WTC11 (cell line): ENCODE results near the gene LDLRAD2. TPM values are rescaled to one million over a fixed set of nuclear protein-coding genes. Genes with fewer than 3 reads are reported as not detected.

Source experiments
- ATAC-seq: fragments of 200-7000 bp; cut with Tn5 transposase; 2 replicates; pipeline ENCODE4 v1.10.0; 2021; ENCODE audit warnings: mild to moderate bottlenecking, moderate library complexity
- CTCF ChIA-PET: fragments of 300-600 bp; sonication (Branson Sonifier 250); formaldehyde crosslinking; loops from one replicate; lab custom pipeline; 2021; ENCODE audit warnings: antibody characterized with exemption; lab: Charles Lee
- POLR2A ChIA-PET: fragments of 350-600 bp; sonication (Branson Sonifier 250); formaldehyde crosslinking; loops from one replicate; lab custom pipeline; 2021; ENCODE audit warnings: antibody characterized with exemption; lab: Charles Lee
- DNase-seq: peaks from one replicate; pipeline ENCODE4 v3.0.0; 2021; ENCODE audit warnings: low spot score
- H3K27ac Mint-ChIP-seq: 2 replicates; pipeline ENCODE4 v1.8.0; 2021; ENCODE audit warnings: mixed read lengths
- H3K27me3 Mint-ChIP-seq: 2 replicates; pipeline ENCODE4 v1.8.0; 2021; ENCODE audit warnings: low read depth, mild to moderate bottlenecking, moderate library complexity, mixed read lengths
- H3K36me3 Mint-ChIP-seq: 2 replicates; pipeline ENCODE4 v1.8.0; 2021; ENCODE audit warnings: mixed read lengths
- H3K4me1 Mint-ChIP-seq: 2 replicates; pipeline ENCODE4 v1.8.0; 2022; ENCODE audit warnings: mixed read lengths
- H3K4me3 Mint-ChIP-seq: 2 replicates; pipeline ENCODE4 v1.8.0; 2021; ENCODE audit warnings: mild to moderate bottlenecking, moderate library complexity, mixed read lengths
- H3K9me3 Mint-ChIP-seq: 2 replicates; pipeline ENCODE4 v1.8.0; 2021; ENCODE audit warnings: mixed read lengths
- AFF4 ChIP-seq: sonication (generic); formaldehyde crosslinking; IDR thresholded peaks from 2 replicates; pipeline ENCODE4 v1.8.1; 2023; ENCODE audit warnings: mild to moderate bottlenecking, missing genetic modification reagents, borderline replicate concordance
- CREM ChIP-seq: sonication (generic); formaldehyde crosslinking; IDR thresholded peaks from 2 replicates; pipeline ENCODE4 v1.8.1; 2022; ENCODE audit warnings: mild to moderate bottlenecking, missing genetic modification reagents, moderate library complexity
- FOXP1 ChIP-seq: sonication (generic); formaldehyde crosslinking; IDR thresholded peaks from 2 replicates; pipeline ENCODE4 v1.8.0; 2022; ENCODE audit warnings: missing genetic modification reagents, mild to moderate bottlenecking, moderate library complexity, borderline replicate concordance
- GRHL2 ChIP-seq: fragments of 250-450 bp; sonication (Bioruptor Pico); IDR thresholded peaks from 2 replicates; pipeline ENCODE4 v1.8.0; 2022; ENCODE audit warnings: mild to moderate bottlenecking, moderate library complexity; ENCODE audit not compliant: insufficient replicate concordance, severe bottlenecking
- HMGA2 ChIP-seq: fragments of 250-450 bp; sonication (Bioruptor Pico); IDR thresholded peaks from 2 replicates; pipeline ENCODE4 v1.4.0; 2021; ENCODE audit warnings: mild to moderate bottlenecking, moderate library complexity
- MAX ChIP-seq: sonication (generic); formaldehyde crosslinking; IDR thresholded peaks from 2 replicates; pipeline ENCODE4 v1.8.0; 2022; ENCODE audit warnings: mild to moderate bottlenecking, missing genetic modification reagents
- NFATC4 ChIP-seq: fragments of 250-450 bp; sonication (Bioruptor Pico); IDR thresholded peaks from 2 replicates; pipeline ENCODE4 v1.9.0; 2021; ENCODE audit warnings: mild to moderate bottlenecking
- NFE2L1 ChIP-seq: sonication (generic); formaldehyde crosslinking; IDR thresholded peaks from 2 replicates; pipeline ENCODE4 v1.8.1; 2023; ENCODE audit warnings: missing genetic modification reagents
- NFYB ChIP-seq: sonication (generic); formaldehyde crosslinking; conservative IDR thresholded peaks from 2 replicates; pipeline ENCODE4 v1.8.0; 2022; ENCODE audit warnings: low read depth, missing genetic modification reagents
- PRDM15 ChIP-seq: sonication (generic); formaldehyde crosslinking; IDR thresholded peaks from 2 replicates; pipeline ENCODE4 v1.8.0; 2022; ENCODE audit warnings: missing genetic modification reagents
- PRRX2 ChIP-seq: fragments of 250-450 bp; sonication (Bioruptor Pico); IDR thresholded peaks from 2 replicates; pipeline ENCODE4 v1.8.0; 2021; ENCODE audit warnings: mild to moderate bottlenecking
- RORB ChIP-seq: fragments of 250-450 bp; sonication (Bioruptor Pico); IDR thresholded peaks from 2 replicates; pipeline ENCODE4 v1.9.0; 2021; ENCODE audit warnings: mild to moderate bottlenecking
- TEAD4 ChIP-seq: sonication (generic); formaldehyde crosslinking; IDR thresholded peaks from 2 replicates; pipeline ENCODE4 v1.8.0; 2022; ENCODE audit warnings: mild to moderate bottlenecking, missing genetic modification reagents
- ZNF219 ChIP-seq: sonication (generic); formaldehyde crosslinking; IDR thresholded peaks from 2 replicates; pipeline ENCODE4 v1.8.0; 2023; ENCODE audit warnings: missing genetic modification reagents, mild to moderate bottlenecking, borderline replicate concordance
- ZNF396 ChIP-seq: fragments of 250-450 bp; sonication (Bioruptor Pico); IDR thresholded peaks from 2 replicates; pipeline ENCODE4 v1.8.0; 2021; ENCODE audit warnings: mild to moderate bottlenecking, moderate library complexity, borderline replicate concordance
- ZNF425 ChIP-seq: fragments of 250-450 bp; sonication (Bioruptor Pico); conservative IDR thresholded peaks from 2 replicates; pipeline ENCODE4 v1.9.0; 2021; ENCODE audit warnings: mild to moderate bottlenecking
- total RNA-seq: library from RNA; stranded (reverse); gene quantifications from 3 replicates; pipeline ENCODE4 v1.2.3, GENCODE V29; 2021

The LDLRAD2 gene
- total RNA-seq, 1 experiment from 2014 or later, result 0.63 TPM

- no peak for TF ChIP-seq PRDM15 (CRISPR knock-in tag)
- TF ChIP-seq ZNF425, result no peak
- TF ChIP-seq NFE2L1, result no peak
- TF ChIP-seq, all 79 proteins: peak for 0
Measured at GRCh38 chr1:21854751-21855131, 42.7 kb downstream of the LDLRAD2 start (continued).

GRCh38 chr1:21855257-21856096 lies 43.4 kb downstream of the LDLRAD2 start:
- ChIA-PET CTCF (interaction anchor here (0.5 to 0.6 kb wide), 2 partner anchors 99 to 109 kb away, joined by 3 read pairs; no protein-coding TSS in a partner anchor), POLR2A (no interaction called here)
- Mint-ChIP-seq H3K27ac (no peak overlapping the region), H3K4me3 (no peak overlapping the region), H3K9me3 (no peaks in the 10 kb centered on the region), H3K4me1 (no peaks in the 10 kb centered on the region), H3K36me3 (peaks cover 42% of the 10 kb centered on the region), H3K27me3 (no peaks in the 10 kb centered on the region)
- ATAC-seq, result peak; percentile 36; the same call in 1 of the 2 replicates
- no peak for DNase-seq
- no peak for TF ChIP-seq PRRX2 (CRISPR knock-in tag)
- no peak for TF ChIP-seq CREM (CRISPR knock-in tag)
- no peak for TF ChIP-seq AFF4 (CRISPR knock-in tag)
- TF ChIP-seq ZNF396 (CRISPR knock-in tag), result no peak
- no peak for TF ChIP-seq HMGA2 (CRISPR knock-in tag)
- no peak for TF ChIP-seq GRHL2 (CRISPR knock-in tag)
- no peak for TF ChIP-seq TEAD4 (CRISPR knock-in tag)
- no peak for TF ChIP-seq PRDM15 (CRISPR knock-in tag)
- no peak for TF ChIP-seq FOXP1 (CRISPR knock-in tag)
- no peak for TF ChIP-seq NFATC4 (CRISPR knock-in tag)
- TF ChIP-seq ZNF219 (CRISPR knock-in tag), result no peak
- no peak for TF ChIP-seq MAX
- TF ChIP-seq ZNF425, result no peak
- TF ChIP-seq NFYB (CRISPR knock-in tag), result no peak
- no peak for TF ChIP-seq RORB (CRISPR knock-in tag)
